HCT116 (cell line): ENCODE results near the gene SLC2A4. TPM values are rescaled to one million over a fixed set of nuclear protein-coding genes. Genes with fewer than 3 reads are reported as not detected.
A peak's percentile ranks its signal among the peaks of the same experiment; 100 is the strongest.
"Not testable (repeated sequence)": the region's sequence is repeated elsewhere in the genome, so short reads cannot be mapped to it uniquely, and the experiment has no call there.

Experiments used
- ATAC-seq: fragments of 200-7000 bp; cut with Tn5 transposase; 2 replicates; pipeline ENCODE4 v1.9.1; 2020; ENCODE audit warnings: mild to moderate bottlenecking, moderate library complexity
- BruUV-seq: library from RNA; stranded (reverse); fragments of 400-500 nt; replicated peaks from 2 replicates; lab custom pipeline; 2021; lab: Mats Ljungman, UMichigan
- CTCF ChIA-PET: fragments of 300-600 bp; sonication (Branson Sonifier 250); formaldehyde crosslinking; loops from one replicate; lab custom pipeline; 2021; ENCODE audit warnings: antibody characterized with exemption; lab: Charles Lee
- POLR2A ChIA-PET: fragments of 300-600, 350-600 bp; sonication (Branson Sonifier 250); formaldehyde crosslinking; loops from one replicate; lab custom pipeline; 2021; ENCODE audit warnings: antibody characterized with exemption; lab: Charles Lee
- RAD21 ChIA-PET, 2 experiments: fragments of 300-600 bp; sonication (Branson Sonifier 250); formaldehyde crosslinking; loops; one replicate each; lab custom pipeline; 2023; ENCODE audit warnings: low total read pairs in 2 of 2; ENCODE audit not compliant: uncharacterized antibody in 2 of 2, unreplicated experiment in 2 of 2, low non-redundant PET in 1 of 2; lab: Charles Lee
- DNase-seq: peaks from one replicate; pipeline ENCODE4 v3.0.0-alpha.2; 2010; ENCODE audit warnings: low read depth, low spot score
- H2AFZ ChIP-seq: fragments of 200-600 bp; shearing (Covaris generic), sonication (generic); 2 replicates; pipeline ENCODE4 v1.6.1; 2017; ENCODE audit warnings: low read depth, mixed run types, mixed read lengths, antibody characterized with exemption, low read length; ENCODE audit not compliant: poor library complexity, severe bottlenecking
- H3K27ac ChIP-seq: 2 replicates; pipeline ENCODE4 v1.5.1; 2012; ENCODE audit warnings: low read depth, low read length
- H3K27me3 ChIP-seq: fragments of 200-600 bp; sonication (generic); 2 replicates; pipeline ENCODE4 v1.6.1; 2016; ENCODE audit warnings: mixed run types, low read length, mixed read lengths; ENCODE audit not compliant: insufficient read depth
- H3K36me3 ChIP-seq, 2 experiments: fragments of 200-500 bp in 1 of 2; fragments of 200-600 bp in 1 of 2; sonication (Bioruptor generic) in 1 of 2; sonication (generic) in 1 of 2; 2 replicates each; pipeline versions ENCODE4 v1.5.1 to v1.6.1; 2014 to 2016; ENCODE audit warnings: low read length in 2 of 2, inconsistent platforms in 1 of 2, mixed read lengths in 1 of 2, mixed run types in 1 of 2; ENCODE audit not compliant: insufficient read depth in 2 of 2, control insufficient read depth in 1 of 2
- H3K4me1 ChIP-seq, 2 experiments: fragments of 200-600 bp in 1 of 2; sonication (generic) in 1 of 2; 2 replicates each; pipeline versions ENCODE4 v1.5.1 to v1.6.1; 2012 to 2017; ENCODE audit warnings: low read length in 2 of 2, inconsistent platforms in 1 of 2, mild to moderate bottlenecking in 1 of 2, mixed read lengths in 1 of 2, mixed run types in 1 of 2, moderate library complexity in 1 of 2; ENCODE audit not compliant: insufficient read depth in 2 of 2, control insufficient read depth in 1 of 2
- H3K4me2 ChIP-seq: fragments of 200-600 bp; sonication (generic); 2 replicates; pipeline ENCODE4 v1.6.1; 2017; ENCODE audit warnings: mixed run types, low read length, mixed read lengths
- H3K4me3 ChIP-seq, 2 experiments: fragments of 200-600 bp in 1 of 2; sonication (generic) in 1 of 2; replicated peaks in 1 of 2; 2 replicates each; pipeline ENCODE4 v1.5.1; 2011 to 2016; ENCODE audit warnings: low read length in 2 of 2, control low read depth in 1 of 2, low read depth in 1 of 2, mild to moderate bottlenecking in 1 of 2, mixed read lengths in 1 of 2, mixed run types in 1 of 2
- H3K79me2 ChIP-seq: fragments of 200-600 bp; sonication (generic); 2 replicates; pipeline ENCODE4 v1.6.1; 2017; ENCODE audit warnings: mild to moderate bottlenecking, mixed run types, low read length, moderate library complexity, mixed read lengths; ENCODE audit not compliant: insufficient read depth
- H3K9ac ChIP-seq: fragments of 200-600 bp; sonication (generic); 2 replicates; pipeline ENCODE4 v1.6.1; 2016; ENCODE audit warnings: low read length, mixed read lengths
- H3K9me2 ChIP-seq: fragments of 200-600 bp; sonication (generic), shearing (Covaris generic); 2 replicates; pipeline ENCODE4 v1.6.1; 2017; ENCODE audit warnings: mixed run types, mild to moderate bottlenecking, moderate library complexity; ENCODE audit not compliant: insufficient read depth
- H3K9me3 ChIP-seq, 2 experiments: fragments of 200-500 bp in 1 of 2; fragments of 200-600 bp in 1 of 2; sonication (Bioruptor generic) in 1 of 2; sonication (generic) in 1 of 2; 2 replicates each; pipeline ENCODE4 v1.6.1; 2014 to 2017; ENCODE audit warnings: low read length in 2 of 2, mixed read lengths in 2 of 2, inconsistent platforms in 1 of 2, low read depth in 1 of 2, mild to moderate bottlenecking in 1 of 2, mixed run types in 1 of 2, moderate library complexity in 1 of 2; ENCODE audit not compliant: control insufficient read depth in 1 of 2, insufficient read depth in 1 of 2
- H4K20me1 ChIP-seq: fragments of 200-600 bp; sonication (generic), shearing (Covaris generic); 2 replicates; pipeline ENCODE4 v1.6.1; 2017; ENCODE audit warnings: mixed run types, mild to moderate bottlenecking, moderate library complexity; ENCODE audit not compliant: insufficient read depth
- CTCF ChIP-seq, 3 experiments: fragments of 200-600 bp in 1 of 3; sonication (generic) in 1 of 3; IDR thresholded peaks in 2 of 3; conservative IDR thresholded peaks in 1 of 3; 2 replicates each; pipeline ENCODE4 v1.5.1; 2012 to 2017; ENCODE audit warnings: low read depth in 2 of 3, low read length in 2 of 3, antibody characterized with exemption in 1 of 3, borderline replicate concordance in 1 of 3, control low read depth in 1 of 3, mild to moderate bottlenecking in 1 of 3, mixed read lengths in 1 of 3, mixed run types in 1 of 3, moderate library complexity in 1 of 3; ENCODE audit not compliant: insufficient read depth in 1 of 3
- EZH2 ChIP-seq: fragments of 200-600 bp; sonication (generic); IDR thresholded peaks from 2 replicates; pipeline ENCODE4 v1.6.1; 2017; ENCODE audit warnings: antibody characterized with exemption, mixed run types
- SIN3A ChIP-seq: IDR thresholded peaks from 2 replicates; pipeline ENCODE4 v1.6.1; 2012; ENCODE audit warnings: low read depth
- SRF ChIP-seq: IDR thresholded peaks from 2 replicates; pipeline ENCODE4 v1.6.1; 2012; ENCODE audit warnings: low read depth
- YY1 ChIP-seq: IDR thresholded peaks from 2 replicates; pipeline ENCODE4 v1.6.1; 2011; ENCODE audit warnings: low read length, low read depth, moderate library complexity, mild to moderate bottlenecking; ENCODE audit not compliant: insufficient replicate concordance; ENCODE audit errors: extremely low read depth
- ZFX ChIP-seq: fragments of 450-650 bp; IDR thresholded peaks from 2 replicates; pipeline ENCODE4 v1.6.1; 2017
- intact Hi-C: fragments of 100-400 bp; cut with micrococcal nuclease; formaldehyde crosslinking; loops from 2 replicates; pipeline ENCODE4 v1.10.0; 2022
- total RNA-seq: library from RNA; stranded (reverse); gene quantifications from one replicate; pipeline ENCODE4 v1.2.1, GENCODE V29; 2021; ENCODE audit not compliant: unreplicated experiment

Gene SLC2A4
- total RNA-seq, 1 experiment from 2014 or later = 2.5 TPM

- TF ChIP-seq CTCF (IDR thresholded peaks at IDR 0.05 in 2 of 3, conservative IDR thresholded peaks at IDR 0.05 in 1 of 3; ENCODE audit: borderline replicate concordance in 1 of 3, insufficient read depth in 1 of 3, low read depth in 2 of 3, low read length in 2 of 3) (no peak), SRF (no peak)
These were observed 38.6 kb upstream of the SLC2A4 start (continued) for GRCh38 chr17:7242717-7243452.

GRCh38 chr17:7243453-7243729 lies 38.1 kb upstream of the SLC2A4 start:
- peak overlapping the region; percentile 85 for H3K9ac ChIP-seq
- ATAC-seq = no peak
- no peaks in the 10 kb centered on the region for H3K9me2 ChIP-seq
- peak overlapping the region; percentile 93 to 97 for H3K4me3 ChIP-seq
- intact Hi-C loops = no loop called here
- peak overlapping the region; percentile 79 for H3K4me2 ChIP-seq
- TF ChIP-seq EZH2 (no peak), ZFX (no peak), SRF (no peak), CTCF (IDR thresholded peaks at IDR 0.05 in 2 of 3, conservative IDR thresholded peaks at IDR 0.05 in 1 of 3; ENCODE audit: borderline replicate concordance in 1 of 3, insufficient read depth in 1 of 3, low read depth in 2 of 3, low read length in 2 of 3) (no peak), SIN3A (no peak), YY1 (no peak)
- TSS peak; percentile 70 for BruUV-seq
- no peaks in the 10 kb centered on the region for H4K20me1 ChIP-seq
- peaks cover 53% of the 10 kb centered on the region for H3K79me2 ChIP-seq
- POLR2A ChIA-PET = interaction anchor here (1.2 to 2.9 kb wide), 4 partner anchors 9 to 29 kb away, joined by 3 to 13 read pairs (median 8); partner anchors contain the start of genes ACADVL, DLG4 and DVL2
- peaks cover 19 to 36% of the 10 kb centered on the region in 2 experiments; a peak in 3 of 4 replicates for H3K36me3 ChIP-seq
- RAD21 ChIA-PET = no interaction called here
- DNase-seq = no peak
- H2AFZ ChIP-seq = no peak overlapping the region
- CTCF ChIA-PET = no interaction called here
- H3K4me1 ChIP-seq = peaks cover 17 to 34% of the 10 kb centered on the region in 2 experiments
- no peaks in the 10 kb centered on the region for H3K27me3 ChIP-seq
- H3K27ac ChIP-seq = peak overlapping the region; percentile 92
- H3K9me3 ChIP-seq = no peaks in the 10 kb centered on the region

GRCh38 chr17:7243838-7244237 lies 37.7 kb upstream of the SLC2A4 start:
- peak overlapping the region; percentile 92; the same call in 1 of the 2 replicates for H3K27ac ChIP-seq
- H3K4me1 ChIP-seq = peaks cover 17 to 35% of the 10 kb centered on the region in 2 experiments
- H4K20me1 ChIP-seq, CTCF ChIA-PET, H3K27me3 ChIP-seq, POLR2A ChIA-PET, H3K4me3 ChIP-seq, H3K9me3 ChIP-seq, intact Hi-C loops, RAD21 ChIA-PET, H3K9me2 ChIP-seq, DNase-seq, ATAC-seq, H3K9ac ChIP-seq, H2AFZ ChIP-seq, BruUV-seq: not testable (repeated sequence)
- peaks cover 54% of the 10 kb centered on the region for H3K79me2 ChIP-seq
- H3K4me2 ChIP-seq = peak overlapping the region; percentile 79; the same call in 1 of the 2 replicates
- peaks cover 19 to 36% of the 10 kb centered on the region in 2 experiments; a peak in 3 of 4 replicates for H3K36me3 ChIP-seq
